GM19099 (cell line): Measurements from ENCODE around the gene FLYWCH1.

Experiments used
- POLR2A ChIP-seq: IDR thresholded peaks from 3 replicates; pipeline ENCODE4 v1.6.1; 2011; ENCODE audit warnings: low read depth; ENCODE audit not compliant: insufficient read length; ENCODE audit errors: extremely low read depth

FLYWCH1 gene

GRCh38 chr16:2912330-2913199, 834 bp downstream of the FLYWCH1 start:
- no peak for TF ChIP-seq POLR2A

GRCh38 chr16:2913603-2914002, 1.9 kb downstream of the FLYWCH1 start:
- no peak for TF ChIP-seq POLR2A

- TF ChIP-seq POLR2A: no peak
These were observed 2.5 kb downstream of the FLYWCH1 start for GRCh38 chr16:2914233-2914632.

GRCh38 chr16:2915196-2915929, 3.6 kb downstream of the FLYWCH1 start:
- no peak for TF ChIP-seq POLR2A

- TF ChIP-seq POLR2A: no peak
These were observed 8.0 kb downstream of the FLYWCH1 start for GRCh38 chr16:2919511-2920255.

- no peak for TF ChIP-seq POLR2A
These were observed 11.8 kb downstream of the FLYWCH1 start for GRCh38 chr16:2923481-2923880.

GRCh38 chr16:2924901-2925755, 13.4 kb downstream of the FLYWCH1 start:
- TF ChIP-seq POLR2A: no peak

- no peak for TF ChIP-seq POLR2A
These were observed 14.4 kb downstream of the FLYWCH1 start for GRCh38 chr16:2925951-2926649.

- TF ChIP-seq POLR2A: no peak
These were observed 14.9 kb downstream of the FLYWCH1 start for GRCh38 chr16:2926650-2926999.

- TF ChIP-seq POLR2A: no peak
These were observed 15.4 kb downstream of the FLYWCH1 start for GRCh38 chr16:2927010-2927646.

- no peak for TF ChIP-seq POLR2A
These were observed 17.1 kb downstream of the FLYWCH1 start for GRCh38 chr16:2928796-2929195.

- no peak for TF ChIP-seq POLR2A
These were observed 18.0 kb downstream of the FLYWCH1 start for GRCh38 chr16:2929693-2930092.

- TF ChIP-seq POLR2A: no peak
These were observed 18.5 kb downstream of the FLYWCH1 start for GRCh38 chr16:2930236-2930635.
